DND-41 (cell line): ENCODE data around the gene LRRN4CL.

Source experiments
- CTCF ChIP-seq: IDR thresholded peaks from 2 replicates; pipeline ENCODE4 v1.5.1; 2012; ENCODE audit warnings: borderline replicate concordance, low read length, moderate library complexity, mild to moderate bottlenecking; ENCODE audit not compliant: poor library complexity, severe bottlenecking; ENCODE audit errors: extremely low read depth
- EZH2 ChIP-seq: IDR thresholded peaks from 3 replicates; pipeline ENCODE4 v1.6.1; 2012; ENCODE audit warnings: borderline replicate concordance, low read depth, mild to moderate bottlenecking, moderate library complexity, low read length, inconsistent platforms; ENCODE audit not compliant: severe bottlenecking

DNA sequence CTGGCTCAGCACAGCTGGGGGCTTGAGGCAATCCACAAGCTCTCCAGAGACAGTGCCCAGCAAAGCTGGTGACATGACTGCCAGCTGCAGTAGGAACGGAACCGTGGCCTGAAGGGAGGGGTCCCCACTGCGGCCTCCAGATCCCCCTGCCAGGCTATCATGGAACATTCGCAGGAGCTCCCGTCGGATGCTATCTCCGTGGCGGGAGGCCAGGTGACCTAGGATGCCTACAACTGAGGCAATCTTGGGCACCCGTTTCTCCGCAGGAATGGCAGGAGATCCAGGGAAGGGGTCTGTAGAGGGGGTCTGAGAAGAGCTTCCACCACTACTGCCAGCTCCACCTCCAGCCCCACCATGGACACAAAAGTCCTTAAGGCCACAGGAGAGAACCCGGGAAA lies 40.4 kb downstream of the LRRN4CL start:
- TF ChIP-seq CTCF: no peak
- no peak for TF ChIP-seq EZH2
